Keratinocyte (primary cell): ENCODE results near the gene MTX3. TPM values are rescaled to one million over a fixed set of nuclear protein-coding genes. Genes with fewer than 3 reads are reported as not detected.

Experiments used
- DNase-seq: peaks from one replicate; pipeline ENCODE4 v3.0.0-alpha.2; 2011; ENCODE audit warnings: low read depth, missing footprints, low spot score
- FAIRE-seq: peaks from 2 replicates; lab custom pipeline; 2011; peaks lifted over from hg19 to GRCh38; lab: Jason Lieb, UNC
- H2AFZ ChIP-seq: 2 replicates; pipeline ENCODE4 v1.6.0; 2012; ENCODE audit warnings: low read length, control low read depth, inconsistent platforms; ENCODE audit not compliant: control insufficient read depth
- H3K27ac ChIP-seq: 2 replicates; pipeline ENCODE4 v1.5.1; 2011; ENCODE audit warnings: low read length; ENCODE audit not compliant: control insufficient read depth, insufficient read depth
- H3K27me3 ChIP-seq: 3 replicates; pipeline ENCODE4 v1.6.0; 2011; ENCODE audit warnings: low read length; ENCODE audit not compliant: control insufficient read depth, insufficient read depth; ENCODE audit errors: extremely low read depth
- H3K36me3 ChIP-seq, 2 experiments: 2 replicates in 1 of 2; 3 replicates in 1 of 2; pipeline ENCODE4 v1.5.1; 2011; ENCODE audit warnings: low read length in 2 of 2, mild to moderate bottlenecking in 1 of 2; ENCODE audit not compliant: control insufficient read depth in 2 of 2, insufficient read depth in 2 of 2; ENCODE audit errors: extremely low read depth in 1 of 2
- H3K4me1 ChIP-seq: 3 replicates; pipeline ENCODE4 v1.5.1; 2011; ENCODE audit warnings: low read length; ENCODE audit not compliant: control insufficient read depth, insufficient read depth; ENCODE audit errors: extremely low read depth
- H3K4me2 ChIP-seq: 3 replicates; pipeline ENCODE4 v1.6.0; 2011; ENCODE audit warnings: low read depth, low read length; ENCODE audit not compliant: control insufficient read depth, insufficient read depth; ENCODE audit errors: extremely low read depth
- H3K4me3 ChIP-seq, 3 experiments: fragments of 200-600 bp in 1 of 3; sonication (generic) in 1 of 3; 2 replicates in 2 of 3; 3 replicates in 1 of 3; pipeline ENCODE4 v1.5.1; 2011 to 2016; ENCODE audit warnings: low read length in 3 of 3, mild to moderate bottlenecking in 3 of 3, control low read depth in 2 of 3, inconsistent platforms in 1 of 3, low read depth in 1 of 3, mixed read lengths in 1 of 3, mixed run types in 1 of 3, moderate library complexity in 1 of 3; ENCODE audit not compliant: control insufficient read depth in 2 of 3, insufficient read depth in 2 of 3; ENCODE audit errors: extremely low read depth in 1 of 3
- H3K79me2 ChIP-seq: 2 replicates; pipeline ENCODE4 v1.6.0; 2012; ENCODE audit warnings: low read length; ENCODE audit not compliant: control insufficient read depth, insufficient read depth
- H3K9ac ChIP-seq: 3 replicates; pipeline ENCODE4 v1.6.0; 2011; ENCODE audit warnings: low read length; ENCODE audit not compliant: control insufficient read depth, insufficient read depth; ENCODE audit errors: extremely low read depth
- H3K9me1 ChIP-seq: 3 replicates; pipeline ENCODE4 v1.6.0; 2011; ENCODE audit warnings: low read length; ENCODE audit not compliant: control insufficient read depth, insufficient read depth; ENCODE audit errors: extremely low read depth
- H3K9me3 ChIP-seq: 2 replicates; pipeline ENCODE4 v1.5.1; 2012; ENCODE audit warnings: low read depth, low read length; ENCODE audit not compliant: control insufficient read depth
- H4K20me1 ChIP-seq: 3 replicates; pipeline ENCODE4 v1.6.0; 2011; ENCODE audit warnings: low read length; ENCODE audit not compliant: control insufficient read depth, insufficient read depth; ENCODE audit errors: extremely low read depth
- EZH2 ChIP-seq: IDR thresholded peaks from one replicate; pipeline ENCODE4 v1.6.1; 2012; ENCODE audit warnings: inconsistent platforms, mild to moderate bottlenecking, low read length, moderate library complexity
- dilution Hi-C: fragments of 300-500 bp; cut with MboI; formaldehyde crosslinking; loops from one replicate; pipeline ENCODE4 v1.7.0; 2020; ENCODE audit warnings: low sequenced_read_pairs; ENCODE audit not compliant: extremely low pct_ligation_motif_present
- polyA plus RNA-seq, 5 experiments: library from polyadenylated mRNA; depleted of rRNA in 3 of 5; stranded (reverse) in 3 of 5; stranded (forward) in 1 of 5; unstranded in 1 of 5; fragments of >200 nt; gene quantifications; 1 replicate in 1 of 5; 2 replicates in 3 of 5; 3 replicates in 1 of 5; pipeline versions ENCODE4 v1.2.1 to v1.2.3, GENCODE V29; 2011 to 2012; ENCODE audit warnings: missing spikeins in 2 of 5, low read depth in 1 of 5, low replicate concordance in 1 of 5
- TF ChIP-seq, protein P1 (sequence below), 3 experiments: IDR thresholded peaks in 1 of 3; conservative IDR thresholded peaks in 1 of 3; optimal IDR thresholded peaks in 1 of 3; 2 replicates in 2 of 3; 3 replicates in 1 of 3; pipeline versions ENCODE3 to v1.5.1; 2011; ENCODE audit warnings: low read length in 3 of 3, mild to moderate bottlenecking in 3 of 3, moderate library complexity in 2 of 3, control low read depth in 1 of 3, inconsistent platforms in 1 of 3; ENCODE audit not compliant: insufficient read depth in 2 of 3; ENCODE audit errors: extremely low read depth in 1 of 3

MTX3 gene
- polyA plus RNA-seq, 1 donor (not counting 4 experiments of a cell fraction or from before 2014, with no cell fraction given), result 14.3 TPM

DNA sequence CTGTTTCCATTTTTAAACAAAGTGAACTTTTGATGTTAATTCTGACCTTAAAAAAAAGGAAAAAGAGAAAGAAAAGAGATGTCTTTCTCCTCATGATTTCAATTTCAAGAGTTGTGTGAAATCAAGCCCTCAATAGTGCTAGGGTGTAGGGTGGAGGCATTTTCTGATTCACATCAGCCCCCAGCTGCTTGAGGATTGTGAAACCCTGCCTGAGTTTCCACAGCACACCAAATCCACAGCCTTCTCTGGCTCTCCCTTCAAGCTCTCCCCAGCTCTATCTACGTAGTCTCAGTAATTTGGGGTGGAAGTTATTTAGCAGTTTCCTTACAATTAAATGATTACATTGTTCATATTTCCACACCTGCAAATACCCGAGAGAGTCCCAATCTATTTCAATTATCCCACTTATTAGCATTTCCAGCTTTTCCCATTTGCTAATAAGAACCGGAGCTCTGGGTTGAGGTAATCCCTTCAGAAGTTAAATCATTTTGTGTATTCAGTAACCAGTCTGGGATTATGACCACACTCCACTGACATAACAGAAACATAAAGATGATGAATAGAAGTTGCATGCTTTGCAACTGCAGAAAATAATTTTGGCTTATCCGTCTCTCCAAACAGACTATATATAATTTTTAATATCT lies 54.9 kb downstream of the MTX3 start:
- no peak for TF ChIP-seq EZH2
- TF ChIP-seq, protein P1, sequence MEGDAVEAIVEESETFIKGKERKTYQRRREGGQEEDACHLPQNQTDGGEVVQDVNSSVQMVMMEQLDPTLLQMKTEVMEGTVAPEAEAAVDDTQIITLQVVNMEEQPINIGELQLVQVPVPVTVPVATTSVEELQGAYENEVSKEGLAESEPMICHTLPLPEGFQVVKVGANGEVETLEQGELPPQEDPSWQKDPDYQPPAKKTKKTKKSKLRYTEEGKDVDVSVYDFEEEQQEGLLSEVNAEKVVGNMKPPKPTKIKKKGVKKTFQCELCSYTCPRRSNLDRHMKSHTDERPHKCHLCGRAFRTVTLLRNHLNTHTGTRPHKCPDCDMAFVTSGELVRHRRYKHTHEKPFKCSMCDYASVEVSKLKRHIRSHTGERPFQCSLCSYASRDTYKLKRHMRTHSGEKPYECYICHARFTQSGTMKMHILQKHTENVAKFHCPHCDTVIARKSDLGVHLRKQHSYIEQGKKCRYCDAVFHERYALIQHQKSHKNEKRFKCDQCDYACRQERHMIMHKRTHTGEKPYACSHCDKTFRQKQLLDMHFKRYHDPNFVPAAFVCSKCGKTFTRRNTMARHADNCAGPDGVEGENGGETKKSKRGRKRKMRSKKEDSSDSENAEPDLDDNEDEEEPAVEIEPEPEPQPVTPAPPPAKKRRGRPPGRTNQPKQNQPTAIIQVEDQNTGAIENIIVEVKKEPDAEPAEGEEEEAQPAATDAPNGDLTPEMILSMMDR (optimal IDR thresholded peaks at IDR 0.05 in 1 of 3, IDR thresholded peaks at IDR 0.05 in 1 of 3, conservative IDR thresholded peaks at IDR 0.05 in 1 of 3; ENCODE audit: extremely low read depth in 1 of 3, insufficient read depth in 2 of 3, low read length in 3 of 3), result no peak
- H4K20me1 ChIP-seq, result no peaks in the 10 kb centered on the region
- DNase-seq (no peak), FAIRE-seq (no peak)
- H3K4me2 ChIP-seq, result no peak overlapping the region
- H3K36me3 ChIP-seq, result no peaks in the 10 kb centered on the region
- H3K9ac ChIP-seq, result no peak overlapping the region
- H3K9me1 ChIP-seq, result no peaks in the 10 kb centered on the region
- no peak overlapping the region for H3K4me3 ChIP-seq
- dilution Hi-C loops, result no loop called here
- H3K79me2 ChIP-seq, result no peaks in the 10 kb centered on the region
- no peak overlapping the region for H2AFZ ChIP-seq
- no peaks in the 10 kb centered on the region for H3K9me3 ChIP-seq
- no peaks in the 10 kb centered on the region for H3K27me3 ChIP-seq
- peaks cover 28% of the 10 kb centered on the region for H3K4me1 ChIP-seq
- H3K27ac ChIP-seq, result no peak overlapping the region

DNA sequence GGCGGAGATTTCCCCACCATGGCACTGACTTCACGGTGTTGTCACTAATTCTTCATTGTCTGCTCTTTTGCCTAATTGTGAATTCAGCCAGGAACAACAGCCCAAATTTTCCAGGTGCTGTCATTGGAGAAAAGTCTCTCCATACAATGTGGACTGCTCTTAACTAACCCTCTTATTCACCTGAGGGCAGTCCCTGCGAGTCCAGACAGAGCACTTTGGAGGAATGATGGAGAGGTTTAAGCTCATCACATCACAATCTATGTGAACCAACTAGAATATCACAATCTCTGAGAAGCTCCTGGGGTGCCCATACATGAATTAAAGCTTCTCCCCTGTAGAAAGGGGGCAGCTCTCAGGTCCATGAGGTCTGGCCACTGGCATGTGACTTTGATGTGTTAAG lies 56.4 kb downstream of the MTX3 start:
- FAIRE-seq (peak; percentile 75), DNase-seq (no peak)
- Histone ChIP-seq H3K79me2 (no peaks in the 10 kb centered on the region), H3K9me3 (no peaks in the 10 kb centered on the region), H3K27me3 (no peaks in the 10 kb centered on the region), H2AFZ (peak overlapping the region; percentile 65), H3K9ac (no peak overlapping the region), H3K4me3 (no peak overlapping the region), H3K27ac (no peak overlapping the region), H3K4me2 (peak overlapping the region; percentile 49), H3K9me1 (no peaks in the 10 kb centered on the region), H4K20me1 (no peaks in the 10 kb centered on the region), H3K36me3 (no peaks in the 10 kb centered on the region), H3K4me1 (peaks cover 28% of the 10 kb centered on the region)
- TF ChIP-seq, protein P1 (optimal IDR thresholded peaks at IDR 0.05 in 1 of 3, IDR thresholded peaks at IDR 0.05 in 1 of 3, conservative IDR thresholded peaks at IDR 0.05 in 1 of 3; ENCODE audit: extremely low read depth in 1 of 3, insufficient read depth in 2 of 3, low read length in 3 of 3), result no peak
- TF ChIP-seq EZH2, result no peak
- dilution Hi-C loops, result no loop called here
